Jurkat, Clone E6-1 (cell line): ENCODE measurements around the gene MAMDC4.
"Not testable (repeated sequence)": the region's sequence is repeated elsewhere in the genome, so short reads cannot be mapped to it uniquely, and the experiment has no call there.

Source experiments
- DNase-seq: peaks from one replicate; pipeline ENCODE4 v3.0.0-alpha.2; 2011; ENCODE audit warnings: low read depth, low spot score
- H3K4me3 ChIP-seq: 2 replicates; pipeline ENCODE4 v1.5.1; 2011; ENCODE audit warnings: mild to moderate bottlenecking, low read length, control low read depth, moderate library complexity

MAMDC4 gene

GRCh38 chr9:136857166-136857565 lies 5.0 kb downstream of the MAMDC4 start:
- no peak overlapping the region for H3K4me3 ChIP-seq
- DNase-seq, result no peak

GRCh38 chr9:136857581-136858412 lies 5.7 kb downstream of the MAMDC4 start:
- H3K4me3 ChIP-seq, result no peak overlapping the region
- no peak for DNase-seq

GRCh38 chr9:136858452-136858843 lies 6.3 kb downstream of the MAMDC4 start:
- H3K4me3 ChIP-seq, result no peak overlapping the region
- no peak for DNase-seq

GRCh38 chr9:136858844-136859757 lies 7.0 kb downstream of the MAMDC4 start:
- no peak overlapping the region for H3K4me3 ChIP-seq
- DNase-seq, result no peak

GRCh38 chr9:136860529-136860928 lies 8.4 kb downstream of the MAMDC4 start:
- H3K4me3 ChIP-seq, result no peak overlapping the region
- DNase-seq, result no peak

- no peak overlapping the region for H3K4me3 ChIP-seq
- DNase-seq, result no peak
These were observed 9.1 kb downstream of the MAMDC4 start for GRCh38 chr9:136860933-136861873.

- no peak overlapping the region for H3K4me3 ChIP-seq
These were observed 9.8 kb downstream of the MAMDC4 start for GRCh38 chr9:136861874-136862457.

GRCh38 chr9:136862849-136863622 lies 10.9 kb downstream of the MAMDC4 start:
- no peak overlapping the region for H3K4me3 ChIP-seq
- DNase-seq, result no peak

More at GRCh38 chr9:136861874-136862457, 9.8 kb downstream of the MAMDC4 start:
- DNase-seq, result no peak

- no peak for DNase-seq
- no peak overlapping the region for H3K4me3 ChIP-seq
These were observed 11.6 kb downstream of the MAMDC4 start for GRCh38 chr9:136863623-136864273.

GRCh38 chr9:136865041-136865767 lies 13.1 kb downstream of the MAMDC4 start:
- no peak for DNase-seq
- H3K4me3 ChIP-seq, result peak overlapping the region; percentile 70

- peak overlapping the region; percentile 70 for H3K4me3 ChIP-seq
- no peak for DNase-seq
These were observed 13.6 kb downstream of the MAMDC4 start for GRCh38 chr9:136865768-136866103.

GRCh38 chr9:136866898-136867421 lies 14.8 kb downstream of the MAMDC4 start:
- peak overlapping the region; percentile 70 for H3K4me3 ChIP-seq
- not testable (repeated sequence) for DNase-seq

- no peak overlapping the region for H3K4me3 ChIP-seq
- no peak for DNase-seq
These were observed 15.3 kb downstream of the MAMDC4 start for GRCh38 chr9:136867480-136867879.

- H3K4me3 ChIP-seq, result no peak overlapping the region
- no peak for DNase-seq
These were observed 15.8 kb downstream of the MAMDC4 start for GRCh38 chr9:136867917-136868316.

GRCh38 chr9:136868644-136869043 lies 16.5 kb downstream of the MAMDC4 start:
- H3K4me3 ChIP-seq, result no peak overlapping the region
- no peak for DNase-seq

- not testable (repeated sequence) for DNase-seq, H3K4me3 ChIP-seq
These were observed 17.5 kb downstream of the MAMDC4 start for GRCh38 chr9:136869611-136870010.

- H3K4me3 ChIP-seq, result no peak overlapping the region
- DNase-seq, result no peak
These were observed 23.0 kb downstream of the MAMDC4 start for GRCh38 chr9:136875155-136875554.
